ENCODE data around the gene UFD1. TPM values are rescaled to one million over a fixed set of nuclear protein-coding genes. Genes with fewer than 3 reads are reported as not detected.

The UFD1 gene
- total RNA-seq, 1 experiment from 2014 or later, result 74.4 TPM

- Histone ChIP-seq H3K27me3 (ENCODE audit: insufficient read depth, low read length) (no peaks in the 10 kb centered on the region), H3K23ac (ENCODE audit: insufficient read length, low read depth, low read length) (no peak overlapping the region), H2BK20ac (ENCODE audit: low read depth, low read length, poor library complexity, severe bottlenecking) (no peak overlapping the region), H3K14ac (ENCODE audit: insufficient read depth, low read length) (no peak overlapping the region), H3K27ac (ENCODE audit: insufficient read length, low read depth, low read length) (no peak overlapping the region), H3K4me2 (ENCODE audit: insufficient read depth, insufficient read length, low read length) (no peak overlapping the region), H4K20me1 (ENCODE audit: control insufficient read depth, insufficient read depth, insufficient read length) (no peaks in the 10 kb centered on the region), H2BK15ac (ENCODE audit: low read depth, low read length) (no peak overlapping the region), H4K91ac (ENCODE audit: insufficient read length, low read depth, low read length) (no peak overlapping the region), H3K23me2 (ENCODE audit: insufficient read length, low read depth, low read length, poor library complexity, severe bottlenecking) (no peaks in the 10 kb centered on the region), H4K8ac (replicated peaks; ENCODE audit: insufficient read length, low read depth, low read length) (no peak overlapping the region), H4K5ac (ENCODE audit: insufficient read length, low read depth, low read length) (no peak overlapping the region), H3K18ac (ENCODE audit: insufficient read length, low read depth, low read length) (no peak overlapping the region), H2BK120ac (ENCODE audit: low read depth, low read length, poor library complexity, severe bottlenecking) (no peak overlapping the region), H3K56ac (ENCODE audit: insufficient read length, low read depth, low read length) (no peak overlapping the region), H3T11ph (ENCODE audit: low read length) (no peak overlapping the region), H3K9me3 (ENCODE audit: control insufficient read depth, low read depth, low read length) (no peaks in the 10 kb centered on the region), H3K9ac (ENCODE audit: extremely low read depth, insufficient read length, low read length) (no peak overlapping the region), H2BK5ac (ENCODE audit: insufficient read length, low read length) (no peak overlapping the region), H2AK5ac (ENCODE audit: insufficient read length, low read length) (no peak overlapping the region), H3K4ac (ENCODE audit: low read depth, low read length) (no peak overlapping the region), H2BK12ac (ENCODE audit: insufficient read length, low read depth, low read length) (no peak overlapping the region), H2AFZ (ENCODE audit: low read length) (no peak overlapping the region), H3K4me1 (ENCODE audit: insufficient read depth, low read length) (no peaks in the 10 kb centered on the region), H3K79me2 (ENCODE audit: insufficient read depth, low read length) (no peaks in the 10 kb centered on the region; the same call in 1 of the 2 replicates), H3K79me1 (ENCODE audit: insufficient read depth, low read depth, low read length, poor library complexity, severe bottlenecking) (no peaks in the 10 kb centered on the region)
- Mint-ChIP-seq H3K36me3 (ENCODE audit: insufficient read depth in 1 of 3, low read depth in 3 of 3) (peaks cover 34 to 69% (median 48%) of the 10 kb centered on the region in 3 experiments; a peak in 6 of 7 replicates), H3K9me3 (no peaks in the 10 kb centered on the region), H3K4me1 (no peaks in the 10 kb centered on the region), H3K4me3 (no peak overlapping the region), H3K27me3 (ENCODE audit: low read depth) (no peaks in the 10 kb centered on the region), H3K27ac (no peak overlapping the region; a peak in 1 of 7 replicates)
- DNase-seq, result no peak
- no peak for TF ChIP-seq CTCF (conservative IDR thresholded peaks at IDR 0.05)
- WGBS (ENCODE audit: extremely low coverage, insufficient read length, low lambda C conversion rate), result no CpG with 5 or more reads among the region's 4 CpGs
These were observed 72.1 kb downstream of the UFD1 start for GRCh38 chr22:19406846-19407245.

Measured in H9 (cell line).